ENCODE data around the gene KCNT2. TPM values are rescaled to one million over a fixed set of nuclear protein-coding genes. Genes with fewer than 3 reads are reported as not detected.

Gene KCNT2
- total RNA-seq, 4 donors from 2014 or later: 0.35 to 2.3 (median 0.91) TPM; not detected in 1

DNA sequence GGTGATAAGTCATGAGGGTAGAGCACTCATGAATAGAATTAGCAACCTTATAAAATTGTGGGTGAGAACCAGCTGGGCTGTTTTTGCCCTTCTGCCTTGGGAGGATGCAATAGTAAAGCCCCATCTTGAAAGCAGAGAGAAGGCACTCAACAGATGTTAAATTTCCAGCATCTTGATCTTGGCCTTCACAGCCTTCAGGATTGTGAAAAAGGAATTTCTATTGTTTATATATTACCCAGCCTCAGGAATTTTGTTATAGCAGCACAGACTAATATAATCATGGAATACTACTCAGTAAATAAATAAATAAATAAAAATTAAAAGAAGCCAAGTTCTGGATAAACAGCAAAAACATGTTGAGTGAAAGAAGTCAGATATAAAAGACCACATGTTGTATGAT is 175.2 kb downstream of the KCNT2 start:
- Histone ChIP-seq H3K4me1 (no peaks in the 10 kb centered on the region), H3K4me3 (no peak overlapping the region), H3K9me3 (no peaks in the 10 kb centered on the region), H3K27ac (no peak overlapping the region), H3K27me3 (no peaks in the 10 kb centered on the region), H3K36me3 (no peaks in the 10 kb centered on the region)
- DNase-seq: no peak
- TF ChIP-seq, protein P1, sequence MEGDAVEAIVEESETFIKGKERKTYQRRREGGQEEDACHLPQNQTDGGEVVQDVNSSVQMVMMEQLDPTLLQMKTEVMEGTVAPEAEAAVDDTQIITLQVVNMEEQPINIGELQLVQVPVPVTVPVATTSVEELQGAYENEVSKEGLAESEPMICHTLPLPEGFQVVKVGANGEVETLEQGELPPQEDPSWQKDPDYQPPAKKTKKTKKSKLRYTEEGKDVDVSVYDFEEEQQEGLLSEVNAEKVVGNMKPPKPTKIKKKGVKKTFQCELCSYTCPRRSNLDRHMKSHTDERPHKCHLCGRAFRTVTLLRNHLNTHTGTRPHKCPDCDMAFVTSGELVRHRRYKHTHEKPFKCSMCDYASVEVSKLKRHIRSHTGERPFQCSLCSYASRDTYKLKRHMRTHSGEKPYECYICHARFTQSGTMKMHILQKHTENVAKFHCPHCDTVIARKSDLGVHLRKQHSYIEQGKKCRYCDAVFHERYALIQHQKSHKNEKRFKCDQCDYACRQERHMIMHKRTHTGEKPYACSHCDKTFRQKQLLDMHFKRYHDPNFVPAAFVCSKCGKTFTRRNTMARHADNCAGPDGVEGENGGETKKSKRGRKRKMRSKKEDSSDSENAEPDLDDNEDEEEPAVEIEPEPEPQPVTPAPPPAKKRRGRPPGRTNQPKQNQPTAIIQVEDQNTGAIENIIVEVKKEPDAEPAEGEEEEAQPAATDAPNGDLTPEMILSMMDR (IDR thresholded peaks at IDR 0.05): no peak
- no peak for TF ChIP-seq POLR2A (IDR thresholded peaks at IDR 0.05)
- intact Hi-C loops (cut with DNase I): no loop called here

GRCh38 chr1:196427976-196428734 is 180.1 kb downstream of the KCNT2 start:
- Histone ChIP-seq H3K4me3 (no peak overlapping the region), H3K27me3 (no peaks in the 10 kb centered on the region), H3K27ac (no peak overlapping the region), H3K4me1 (peaks cover 0 to 4% (median 0%) of the 10 kb centered on the region in 3 donors), H3K36me3 (no peaks in the 10 kb centered on the region), H3K9me3 (no peaks in the 10 kb centered on the region)
- WGBS, 2 donors: 61 to 64% methylated on average over 5 of the region's 5 CpGs
- intact Hi-C loops (cut with DNase I): no loop called here
- DNase-seq: no peak
- TF ChIP-seq POLR2A (IDR thresholded peaks at IDR 0.05): no peak
- TF ChIP-seq, protein P1 (IDR thresholded peaks at IDR 0.05): no peak

GRCh38 chr1:196425513-196425912 is 182.7 kb downstream of the KCNT2 start:
- WGBS, 2 donors: 54 to 83% methylated on average over 1 of the region's 1 CpG
- no peaks in the 10 kb centered on the region for H3K27me3 ChIP-seq
- intact Hi-C loops (cut with DNase I): no loop called here

GRCh38 chr1:196423612-196424011 is 184.6 kb downstream of the KCNT2 start:
- no peak for TF ChIP-seq POLR2A (IDR thresholded peaks at IDR 0.05)
- TF ChIP-seq, protein P1 (IDR thresholded peaks at IDR 0.05): no peak
- Histone ChIP-seq H3K9me3 (no peaks in the 10 kb centered on the region), H3K4me3 (no peak overlapping the region), H3K27ac (peak overlapping the region in 1 of 4 donors; percentile 34), H3K27me3 (no peaks in the 10 kb centered on the region), H3K36me3 (no peaks in the 10 kb centered on the region), H3K4me1 (peaks cover 0 to 4% (median 0%) of the 10 kb centered on the region in 3 donors)
- no peak for DNase-seq
- intact Hi-C loops (cut with DNase I): no loop called here

More at GRCh38 chr1:196425513-196425912, 182.7 kb downstream of the KCNT2 start:
- Histone ChIP-seq H3K9me3 (no peaks in the 10 kb centered on the region), H3K4me1 (peaks cover 0 to 4% (median 0%) of the 10 kb centered on the region in 3 donors), H3K27ac (no peak overlapping the region), H3K36me3 (no peaks in the 10 kb centered on the region), H3K4me3 (no peak overlapping the region)
- TF ChIP-seq POLR2A (IDR thresholded peaks at IDR 0.05): no peak
- TF ChIP-seq, protein P1 (IDR thresholded peaks at IDR 0.05): no peak
- no peak for DNase-seq

DNA sequence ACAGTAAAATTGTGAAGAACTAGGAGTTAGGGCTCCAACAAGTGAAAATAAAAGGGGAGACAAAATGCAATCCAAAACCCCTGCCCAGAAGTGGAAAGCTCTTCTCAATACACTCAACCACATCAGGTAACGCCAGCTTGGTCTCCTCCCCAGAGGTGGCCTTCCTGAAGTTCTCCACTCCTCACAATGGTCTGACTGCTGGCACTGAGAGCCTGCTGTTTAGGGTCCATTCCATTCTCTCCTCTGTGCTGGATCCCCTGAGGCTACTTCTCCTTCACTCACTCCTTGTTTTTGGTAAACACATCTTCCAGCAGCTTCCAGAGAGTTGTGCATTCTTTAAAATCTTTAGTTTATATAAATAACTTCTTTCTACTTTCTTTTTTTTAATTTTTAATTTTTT is 189.5 kb downstream of the KCNT2 start:
- intact Hi-C loops (cut with DNase I): no loop called here
- WGBS, 2 donors: 79 to 83% methylated on average over 1 of the region's 1 CpG
- H3K27ac ChIP-seq: no peak overlapping the region
- H3K27me3 ChIP-seq: no peaks in the 10 kb centered on the region
- no peak overlapping the region for H3K4me3 ChIP-seq
- TF ChIP-seq, protein P1 (IDR thresholded peaks at IDR 0.05): no peak
- H3K36me3 ChIP-seq: no peaks in the 10 kb centered on the region
- peaks cover 0 to under 1% (median 0%) of the 10 kb centered on the region in 3 donors for H3K4me1 ChIP-seq
- H3K9me3 ChIP-seq: no peaks in the 10 kb centered on the region
- DNase-seq: no peak

Measured in esophagus squamous epithelium (tissue), 5 donors.